ENCODE data around the gene BIRC3.
"Not testable (repeated sequence)": the region's sequence is repeated elsewhere in the genome, so short reads cannot be mapped to it uniquely, and the experiment has no call there.

The BIRC3 gene

GRCh38 chr11:102296757-102297156 lies 20.5 kb upstream of the BIRC3 start:
- DNase-seq = not testable (repeated sequence)

- not testable (repeated sequence) for DNase-seq
Measured at GRCh38 chr11:102300837-102301236, 16.4 kb upstream of the BIRC3 start.

- no peak for DNase-seq
Measured at GRCh38 chr11:102302241-102302640, 15.0 kb upstream of the BIRC3 start.

- DNase-seq = no peak
Measured at GRCh38 chr11:102304686-102305085, 12.6 kb upstream of the BIRC3 start.

- no peak for DNase-seq
Measured at GRCh38 chr11:102305352-102306047, 11.8 kb upstream of the BIRC3 start.

GRCh38 chr11:102306048-102306597 lies 11.2 kb upstream of the BIRC3 start:
- no peak for DNase-seq

- no peak for DNase-seq
Measured at GRCh38 chr11:102306817-102307726, 10.2 kb upstream of the BIRC3 start.

GRCh38 chr11:102307727-102308038 lies 9.6 kb upstream of the BIRC3 start:
- no peak for DNase-seq

GRCh38 chr11:102309621-102310541 lies 7.4 kb upstream of the BIRC3 start:
- no peak for DNase-seq

GRCh38 chr11:102312667-102313066 lies 4.6 kb upstream of the BIRC3 start:
- DNase-seq = no peak

- DNase-seq = no peak
Measured at GRCh38 chr11:102313238-102313940, 3.9 kb upstream of the BIRC3 start.

- no peak for DNase-seq
Measured at GRCh38 chr11:102314784-102315183, 2.5 kb upstream of the BIRC3 start.

GRCh38 chr11:102316346-102316904 lies 859 bp upstream of the BIRC3 start:
- no peak for DNase-seq

- DNase-seq = no peak
Measured at GRCh38 chr11:102317768-102318103, 452 bp downstream of the BIRC3 start.

GRCh38 chr11:102318469-102318868 lies 1.2 kb downstream of the BIRC3 start:
- no peak for DNase-seq

- DNase-seq = no peak
Measured at GRCh38 chr11:102319544-102319943, 2.3 kb downstream of the BIRC3 start.

GRCh38 chr11:102320188-102320587 lies 2.9 kb downstream of the BIRC3 start:
- no peak for DNase-seq

GRCh38 chr11:102320679-102321078 lies 3.4 kb downstream of the BIRC3 start:
- no peak for DNase-seq

GRCh38 chr11:102322560-102322959 lies 5.3 kb downstream of the BIRC3 start:
- no peak for DNase-seq

- DNase-seq = no peak
Measured at GRCh38 chr11:102323542-102324251, 6.4 kb downstream of the BIRC3 start.

GRCh38 chr11:102325088-102325487 lies 7.8 kb downstream of the BIRC3 start:
- DNase-seq = no peak

All from NCI-H2081 treated with DMSO at 0.1 percent for 48 hours (cell line).